Mesenchymal stem cell (in vitro differentiated cells and primary cell): ENCODE measurements around the gene LRRC74B.

Experiments
- DNase-seq: peaks from one replicate; pipeline ENCODE4 v3.0.0-alpha.2; 2013
- H2AFZ ChIP-seq: one replicate; pipeline ENCODE4 v1.6.1; 2013; ENCODE audit warnings: low read depth, mild to moderate bottlenecking, control low read depth, inconsistent platforms, low read length, moderate library complexity
- H2AK5ac ChIP-seq: 2 replicates; pipeline ENCODE4 v1.6.1; 2013; ENCODE audit warnings: low read length, moderate library complexity, mild to moderate bottlenecking, inconsistent platforms; ENCODE audit not compliant: severe bottlenecking
- H2BK120ac ChIP-seq: one replicate; pipeline ENCODE4 v1.6.1; 2013; ENCODE audit warnings: low read depth, mild to moderate bottlenecking, inconsistent platforms, low read length, moderate library complexity
- H2BK12ac ChIP-seq, 2 experiments: one replicate each; pipeline ENCODE4 v1.6.1; 2013; ENCODE audit warnings: inconsistent platforms in 2 of 2, low read length in 2 of 2, mild to moderate bottlenecking in 2 of 2, moderate library complexity in 2 of 2, control low read depth in 1 of 2
- H2BK15ac ChIP-seq: one replicate; pipeline ENCODE4 v1.6.1; 2013; ENCODE audit warnings: mild to moderate bottlenecking, low read depth, inconsistent platforms; ENCODE audit not compliant: poor library complexity, severe bottlenecking
- H2BK5ac ChIP-seq: 2 replicates; pipeline ENCODE4 v1.6.1; 2013; ENCODE audit warnings: low read depth, mild to moderate bottlenecking, low read length, control low read depth, inconsistent platforms; ENCODE audit not compliant: poor library complexity, severe bottlenecking
- H3K14ac ChIP-seq, 2 experiments: one replicate each; pipeline ENCODE4 v1.6.1; 2013; ENCODE audit warnings: inconsistent platforms in 2 of 2, low read length in 2 of 2, control low read depth in 1 of 2, mild to moderate bottlenecking in 1 of 2, moderate library complexity in 1 of 2
- H3K18ac ChIP-seq, 2 experiments: one replicate each; pipeline ENCODE4 v1.6.1; 2013; ENCODE audit warnings: inconsistent platforms in 2 of 2, low read length in 2 of 2, control low read depth in 1 of 2, low read depth in 1 of 2, mild to moderate bottlenecking in 1 of 2
- H3K23ac ChIP-seq, 2 experiments: one replicate each; pipeline ENCODE4 v1.6.1; 2013; ENCODE audit warnings: inconsistent platforms in 2 of 2, low read length in 2 of 2, mild to moderate bottlenecking in 2 of 2, moderate library complexity in 2 of 2, control low read depth in 1 of 2
- H3K27ac ChIP-seq: 2 replicates; pipeline ENCODE4 v1.5.1; 2013; ENCODE audit warnings: mild to moderate bottlenecking, moderate library complexity, low read length, control low read depth, inconsistent platforms; ENCODE audit not compliant: poor library complexity, severe bottlenecking
- H3K27me3 ChIP-seq, 2 experiments: 2 replicates each; pipeline versions ENCODE4 v1.6.1 to v1.7.0; 2013; ENCODE audit warnings: low read length in 2 of 2, mild to moderate bottlenecking in 2 of 2, moderate library complexity in 2 of 2, control low read depth in 1 of 2, inconsistent platforms in 1 of 2; ENCODE audit not compliant: control insufficient read depth in 1 of 2, insufficient read depth in 1 of 2
- H3K36me3 ChIP-seq, 2 experiments: 2 replicates each; pipeline versions ENCODE4 v1.6.1 to v1.7.0; 2013; ENCODE audit warnings: low read length in 2 of 2, control low read depth in 1 of 2, inconsistent platforms in 1 of 2, low read depth in 1 of 2, mild to moderate bottlenecking in 1 of 2; ENCODE audit not compliant: insufficient read depth in 2 of 2, control insufficient read depth in 1 of 2
- H3K4ac ChIP-seq, 2 experiments: one replicate each; pipeline ENCODE4 v1.6.1; 2013; ENCODE audit warnings: inconsistent platforms in 2 of 2, low read length in 2 of 2, mild to moderate bottlenecking in 2 of 2, moderate library complexity in 2 of 2, control low read depth in 1 of 2, low read depth in 1 of 2
- H3K4me1 ChIP-seq: 2 replicates; pipeline ENCODE4 v1.6.1; 2013; ENCODE audit warnings: low read depth, low read length, control low read depth; ENCODE audit not compliant: control insufficient read depth, insufficient read depth
- H3K4me2 ChIP-seq: 2 replicates; pipeline ENCODE4 v1.6.1; 2013; ENCODE audit warnings: low read length, mild to moderate bottlenecking, inconsistent platforms; ENCODE audit not compliant: poor library complexity, severe bottlenecking
- H3K4me3 ChIP-seq, 2 experiments: 2 replicates each; pipeline versions ENCODE4 v1.5.1 to v1.7.0; 2013; ENCODE audit warnings: low read length in 2 of 2, mild to moderate bottlenecking in 2 of 2, control low read depth in 1 of 2, low read depth in 1 of 2; ENCODE audit not compliant: insufficient read depth in 1 of 2
- H3K79me1 ChIP-seq: replicated peaks from 2 replicates; pipeline ENCODE4 v1.6.1; 2013; ENCODE audit warnings: mild to moderate bottlenecking, control low read depth, low read length, inconsistent platforms; ENCODE audit not compliant: poor library complexity, severe bottlenecking
- H3K9ac ChIP-seq: 2 replicates; pipeline ENCODE4 v1.7.0; 2013; ENCODE audit warnings: mild to moderate bottlenecking, low read length, moderate library complexity
- H3K9me3 ChIP-seq: 2 replicates; pipeline ENCODE4 v1.7.0; 2013; ENCODE audit warnings: mild to moderate bottlenecking, low read length; ENCODE audit not compliant: control insufficient read depth
- H4K8ac ChIP-seq: one replicate; pipeline ENCODE4 v1.6.1; 2013; ENCODE audit warnings: inconsistent platforms, mild to moderate bottlenecking, low read length, moderate library complexity
- H4K91ac ChIP-seq: one replicate; pipeline ENCODE4 v1.6.1; 2013; ENCODE audit warnings: mild to moderate bottlenecking, low read length, inconsistent platforms
- WGBS: methylation state at CpG from one replicate; pipeline ENCODE4 v1.1.7; 2013; ENCODE audit warnings: mixed read lengths; 5-methylcytosine and 5-hydroxymethylcytosine counted together

Gene LRRC74B

DNA sequence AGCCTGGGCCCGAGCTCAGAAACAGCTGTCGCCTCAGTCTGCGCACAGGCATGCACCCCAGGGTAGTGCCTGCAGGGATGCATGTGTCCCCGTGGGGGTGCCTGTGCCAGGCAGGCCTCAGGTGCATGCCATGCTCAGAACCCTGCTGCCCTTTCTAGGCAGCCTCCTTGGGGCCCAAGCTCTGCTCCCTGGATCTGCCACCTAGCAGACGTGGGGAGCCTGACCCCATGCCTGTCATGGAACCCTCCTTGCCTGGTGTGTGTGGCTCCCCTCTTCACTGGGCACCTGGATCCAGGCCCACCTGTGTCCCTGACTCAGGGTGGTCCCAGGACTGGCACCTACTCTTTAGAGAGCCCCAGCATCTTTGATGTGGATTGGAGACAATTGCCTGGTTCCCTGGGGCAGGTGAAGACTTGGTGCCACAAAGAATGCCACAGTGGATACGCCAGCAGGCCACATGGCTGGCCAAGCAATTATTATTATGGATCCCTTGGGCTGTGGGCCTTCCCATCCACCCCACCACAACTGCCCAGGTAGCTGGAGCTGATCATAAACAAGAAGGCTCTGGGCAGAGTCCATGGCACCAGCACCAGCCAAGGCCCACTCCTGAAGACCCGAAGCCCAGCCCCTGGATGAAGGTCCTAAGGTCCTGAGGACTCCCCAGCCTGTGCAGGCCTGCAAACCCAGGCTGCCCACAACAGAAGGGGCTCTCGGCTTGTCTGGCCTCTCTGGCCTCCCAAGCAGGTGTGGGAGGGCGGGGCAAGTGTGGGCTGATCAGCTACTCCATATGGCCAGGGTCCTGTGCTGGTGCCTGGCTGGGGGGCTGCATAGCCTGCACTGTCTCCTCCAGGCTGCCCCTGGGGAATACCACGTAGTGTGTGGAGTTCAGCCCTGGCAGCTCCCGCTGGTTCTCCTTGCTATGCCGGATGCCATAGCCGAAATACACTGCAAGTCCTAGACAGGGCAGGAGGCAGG lies 17.2 kb upstream of the LRRC74B start:
- Histone ChIP-seq H4K91ac (peak overlapping the region; percentile 34), H3K27ac (no peak overlapping the region), H3K4me3 (no peak overlapping the region), H2BK120ac (no peak overlapping the region), H3K36me3 (peaks cover 0 to 4% of the 10 kb centered on the region in 2 experiments), H2BK5ac (no peak overlapping the region), H3K4ac (no peak overlapping the region), H3K27me3 (peaks cover 36 to 59% of the 10 kb centered on the region in 2 experiments), H3K23ac (no peak overlapping the region), H3K9me3 (no peaks in the 10 kb centered on the region), H3K14ac (peak overlapping the region in 1 of 2 experiments; percentile 58), H3K4me1 (peaks cover 23% of the 10 kb centered on the region), H3K4me2 (no peak overlapping the region), H4K8ac (no peak overlapping the region), H3K79me1 (no peaks in the 10 kb centered on the region), H3K18ac (no peak overlapping the region), H3K9ac (no peak overlapping the region), H2BK15ac (no peak overlapping the region), H2AFZ (no peak overlapping the region), H2AK5ac (no peak overlapping the region), H2BK12ac (no peak overlapping the region)
- no peak for DNase-seq
- 90% methylated on average over 13 of the region's 13 CpGs for WGBS

DNA sequence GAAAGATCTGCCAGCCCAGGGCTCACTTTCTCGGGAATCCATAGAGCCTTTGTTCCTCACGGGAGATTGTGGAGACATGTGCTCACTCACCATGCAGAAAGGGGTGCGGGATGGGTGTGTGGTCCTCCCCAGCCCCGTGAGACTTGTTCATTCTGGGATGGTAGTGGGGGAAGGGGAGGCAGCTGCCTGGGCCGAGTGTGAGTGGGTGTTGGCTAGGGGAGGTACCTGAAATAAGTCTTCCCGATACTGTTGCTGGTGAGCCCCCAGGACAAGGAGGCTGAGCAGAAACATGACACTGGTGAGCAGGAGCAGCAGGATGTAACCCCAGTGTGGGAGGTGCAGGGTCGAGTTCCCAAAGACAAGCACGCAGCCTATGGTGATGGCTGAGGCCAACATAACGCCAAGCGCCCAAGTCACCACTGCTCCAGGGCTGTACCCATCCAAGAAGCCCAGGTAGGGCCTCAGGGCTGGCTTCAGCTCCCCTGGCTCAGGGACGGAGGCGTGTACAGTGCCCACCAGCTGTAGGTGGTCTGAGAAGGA lies 16.2 kb upstream of the LRRC74B start:
- DNase-seq = no peak
- no peak overlapping the region for H2BK12ac ChIP-seq
- H3K23ac ChIP-seq = no peak overlapping the region
- peak overlapping the region in 1 of 2 experiments; percentile 50 for H3K14ac ChIP-seq
- H4K91ac ChIP-seq = peak overlapping the region; percentile 36
- H3K4me1 ChIP-seq = peaks cover 23% of the 10 kb centered on the region
- no peak overlapping the region for H2AFZ ChIP-seq
- no peak overlapping the region for H3K9ac ChIP-seq
- no peak overlapping the region for H3K4me2 ChIP-seq
- no peaks in the 10 kb centered on the region for H3K79me1 ChIP-seq
- H3K27me3 ChIP-seq = peaks cover 36 to 58% of the 10 kb centered on the region in 2 experiments
- H3K18ac ChIP-seq = no peak overlapping the region
- no peak overlapping the region for H2BK5ac ChIP-seq
- H3K9me3 ChIP-seq = no peaks in the 10 kb centered on the region
- H3K36me3 ChIP-seq = peaks cover 0 to 4% of the 10 kb centered on the region in 2 experiments
- H2BK15ac ChIP-seq = no peak overlapping the region
- H2BK120ac ChIP-seq = no peak overlapping the region
- H3K4me3 ChIP-seq = no peak overlapping the region
- 85% methylated on average over 12 of the region's 12 CpGs for WGBS
- H3K27ac ChIP-seq = no peak overlapping the region
- no peak overlapping the region for H3K4ac ChIP-seq
- H4K8ac ChIP-seq = no peak overlapping the region
- no peak overlapping the region for H2AK5ac ChIP-seq

DNA sequence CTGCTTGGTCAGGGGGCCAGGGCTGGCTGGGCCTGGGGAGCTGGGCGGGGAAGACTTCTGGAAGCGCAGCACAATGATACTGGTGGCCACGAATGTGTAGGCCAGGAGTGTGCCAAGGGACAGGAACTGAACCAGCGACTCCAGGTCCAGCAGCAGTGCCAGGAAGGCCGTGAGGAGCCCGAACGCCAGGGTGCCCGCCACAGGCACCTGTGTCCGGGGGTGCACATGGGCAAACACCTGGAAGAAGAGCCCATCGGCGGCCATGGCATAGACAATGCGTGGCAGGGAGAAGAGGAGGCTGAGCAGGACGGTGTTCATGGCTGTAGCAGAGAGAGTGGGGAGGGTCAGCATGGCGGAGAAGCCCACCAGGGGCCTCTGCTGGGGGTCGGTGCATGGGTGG lies 15.7 kb upstream of the LRRC74B start:
- H3K14ac ChIP-seq = no peak overlapping the region
- no peak overlapping the region for H2BK5ac ChIP-seq
- H3K18ac ChIP-seq = no peak overlapping the region
- no peak overlapping the region for H4K91ac ChIP-seq
- H3K27ac ChIP-seq = no peak overlapping the region
- H2AFZ ChIP-seq = no peak overlapping the region
- H2BK15ac ChIP-seq = no peak overlapping the region
- peaks cover 36 to 58% of the 10 kb centered on the region in 2 experiments for H3K27me3 ChIP-seq
- no peak overlapping the region for H2BK120ac ChIP-seq
- no peak overlapping the region for H3K23ac ChIP-seq
- 90% methylated on average over 15 of the region's 15 CpGs for WGBS
- H3K4me2 ChIP-seq = no peak overlapping the region
- no peak for DNase-seq
- no peak overlapping the region for H2AK5ac ChIP-seq
- no peak overlapping the region for H4K8ac ChIP-seq
- no peak overlapping the region for H3K4me3 ChIP-seq
- no peak overlapping the region for H2BK12ac ChIP-seq
- no peak overlapping the region for H3K9ac ChIP-seq
- no peaks in the 10 kb centered on the region for H3K9me3 ChIP-seq
- no peaks in the 10 kb centered on the region for H3K79me1 ChIP-seq
- H3K36me3 ChIP-seq = peaks cover 0 to 4% of the 10 kb centered on the region in 2 experiments
- H3K4me1 ChIP-seq = peaks cover 23% of the 10 kb centered on the region
- no peak overlapping the region for H3K4ac ChIP-seq
